Limb (tissue), 2 donors: ENCODE data around the gene PTPRQ.
"Not testable (repeated sequence)": the region's sequence is repeated elsewhere in the genome, so short reads cannot be mapped to it uniquely, and the experiment has no call there.

Experiments used
- DNase-seq, 2 donors: peaks; one replicate each; pipeline ENCODE4 v3.0.0-alpha.2; 2016; ENCODE audit errors: extremely low spot score in 2 of 2

PTPRQ gene, protein sequence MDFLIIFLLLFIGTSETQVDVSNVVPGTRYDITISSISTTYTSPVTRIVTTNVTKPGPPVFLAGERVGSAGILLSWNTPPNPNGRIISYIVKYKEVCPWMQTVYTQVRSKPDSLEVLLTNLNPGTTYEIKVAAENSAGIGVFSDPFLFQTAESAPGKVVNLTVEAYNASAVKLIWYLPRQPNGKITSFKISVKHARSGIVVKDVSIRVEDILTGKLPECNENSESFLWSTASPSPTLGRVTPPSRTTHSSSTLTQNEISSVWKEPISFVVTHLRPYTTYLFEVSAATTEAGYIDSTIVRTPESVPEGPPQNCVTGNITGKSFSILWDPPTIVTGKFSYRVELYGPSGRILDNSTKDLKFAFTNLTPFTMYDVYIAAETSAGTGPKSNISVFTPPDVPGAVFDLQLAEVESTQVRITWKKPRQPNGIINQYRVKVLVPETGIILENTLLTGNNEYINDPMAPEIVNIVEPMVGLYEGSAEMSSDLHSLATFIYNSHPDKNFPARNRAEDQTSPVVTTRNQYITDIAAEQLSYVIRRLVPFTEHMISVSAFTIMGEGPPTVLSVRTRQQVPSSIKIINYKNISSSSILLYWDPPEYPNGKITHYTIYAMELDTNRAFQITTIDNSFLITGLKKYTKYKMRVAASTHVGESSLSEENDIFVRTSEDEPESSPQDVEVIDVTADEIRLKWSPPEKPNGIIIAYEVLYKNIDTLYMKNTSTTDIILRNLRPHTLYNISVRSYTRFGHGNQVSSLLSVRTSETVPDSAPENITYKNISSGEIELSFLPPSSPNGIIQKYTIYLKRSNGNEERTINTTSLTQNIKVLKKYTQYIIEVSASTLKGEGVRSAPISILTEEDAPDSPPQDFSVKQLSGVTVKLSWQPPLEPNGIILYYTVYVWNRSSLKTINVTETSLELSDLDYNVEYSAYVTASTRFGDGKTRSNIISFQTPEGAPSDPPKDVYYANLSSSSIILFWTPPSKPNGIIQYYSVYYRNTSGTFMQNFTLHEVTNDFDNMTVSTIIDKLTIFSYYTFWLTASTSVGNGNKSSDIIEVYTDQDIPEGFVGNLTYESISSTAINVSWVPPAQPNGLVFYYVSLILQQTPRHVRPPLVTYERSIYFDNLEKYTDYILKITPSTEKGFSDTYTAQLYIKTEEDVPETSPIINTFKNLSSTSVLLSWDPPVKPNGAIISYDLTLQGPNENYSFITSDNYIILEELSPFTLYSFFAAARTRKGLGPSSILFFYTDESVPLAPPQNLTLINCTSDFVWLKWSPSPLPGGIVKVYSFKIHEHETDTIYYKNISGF (N-terminal part only)

GRCh38 chr12:80443974-80444666, at the start of gene PTPRQ:
Gene PTPRQ, plus strand, starts transcription at chr12:80444235. Its CDS starts 111 bp downstream, at chr12:80444346.
- DNase-seq: no peak

- DNase-seq: no peak
Observed at GRCh38 chr12:80400571-80400991, 43.5 kb upstream of the PTPRQ start.

DNA sequence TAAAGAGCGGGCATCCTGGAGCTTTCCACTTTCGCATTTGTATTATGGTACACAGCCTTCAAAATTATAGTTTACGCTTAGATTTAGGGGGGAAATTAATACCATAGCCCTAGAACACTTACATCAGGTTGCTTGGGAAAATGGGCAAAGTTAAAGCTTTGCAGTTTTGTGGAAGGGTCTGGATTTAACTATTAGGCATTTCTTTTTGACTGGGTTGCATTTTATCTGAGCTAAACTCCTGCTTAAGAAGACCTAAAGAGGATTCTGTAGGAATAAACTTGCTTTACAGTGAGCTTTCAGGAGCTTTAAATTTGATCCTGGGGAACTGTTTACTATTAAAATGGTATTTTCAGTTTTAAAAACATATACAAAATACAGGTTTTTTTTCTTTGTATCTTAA, 42.8 kb upstream of the PTPRQ start:
- DNase-seq: no peak

DNA sequence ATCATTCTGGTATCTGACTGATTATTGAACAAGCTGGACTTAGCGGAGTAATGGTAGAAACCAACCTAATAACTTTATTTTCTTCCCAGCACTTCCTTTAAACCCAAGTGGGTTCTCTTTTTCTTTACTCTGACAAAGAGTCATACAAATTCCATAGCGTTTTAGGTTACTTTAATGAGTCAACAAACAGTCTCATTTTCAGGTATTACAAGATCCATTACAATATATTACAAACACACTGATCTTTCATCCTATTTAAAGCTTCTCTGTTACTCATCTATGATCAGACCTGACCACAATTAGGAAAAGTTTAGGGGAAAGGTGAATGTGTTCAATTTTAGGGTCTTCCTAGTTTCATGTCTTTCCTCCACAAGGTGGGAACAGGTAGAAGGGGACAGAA, 39.4 kb upstream of the PTPRQ start:
- DNase-seq: no peak

GRCh38 chr12:80406253-80406652, 37.8 kb upstream of the PTPRQ start:
- no peak for DNase-seq

- DNase-seq: no peak
Observed at GRCh38 chr12:80411787-80412186, 32.2 kb upstream of the PTPRQ start.

- peak in 1 of 2 donors; percentile 80 for DNase-seq
Observed at GRCh38 chr12:80412343-80412953, 31.6 kb upstream of the PTPRQ start.

DNA sequence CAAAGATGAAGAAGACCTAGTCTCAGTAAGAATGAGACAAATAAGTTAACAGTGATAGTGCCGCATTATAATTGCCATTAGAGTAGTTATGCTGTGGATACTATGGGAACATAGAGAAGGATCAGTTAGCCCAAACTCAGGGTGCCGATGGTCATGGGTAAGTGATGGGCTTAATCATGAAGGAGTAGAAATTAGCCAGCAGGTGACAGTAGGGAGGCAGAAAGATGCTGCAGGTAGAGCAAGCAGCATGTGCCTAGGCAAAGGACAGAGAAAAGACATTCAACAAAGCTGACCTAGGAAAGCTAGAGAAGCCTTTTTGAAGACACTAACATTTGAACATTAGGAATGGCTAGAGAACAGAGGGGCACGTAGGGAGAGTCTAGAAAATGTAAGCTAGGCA, 30.6 kb upstream of the PTPRQ start:
- no peak for DNase-seq

DNA sequence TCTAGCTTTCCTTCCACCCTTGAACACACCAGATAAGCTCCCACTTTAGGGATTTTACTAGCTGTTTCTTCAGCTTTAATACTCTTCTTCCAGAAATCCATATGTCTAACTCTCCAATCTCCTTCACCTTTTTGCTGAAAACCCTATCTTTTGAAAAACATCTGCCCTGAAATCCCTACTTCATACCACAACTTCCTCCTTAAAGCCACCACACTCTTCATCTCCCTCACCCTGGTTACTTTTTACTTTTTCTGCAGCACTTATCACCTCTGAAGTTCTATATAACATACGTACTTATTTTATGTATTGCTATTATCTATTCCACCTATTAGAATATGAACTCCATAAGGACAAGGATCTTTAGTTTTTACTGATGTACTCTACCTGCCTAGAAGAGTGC, 28.6 kb upstream of the PTPRQ start:
- no peak for DNase-seq

DNA sequence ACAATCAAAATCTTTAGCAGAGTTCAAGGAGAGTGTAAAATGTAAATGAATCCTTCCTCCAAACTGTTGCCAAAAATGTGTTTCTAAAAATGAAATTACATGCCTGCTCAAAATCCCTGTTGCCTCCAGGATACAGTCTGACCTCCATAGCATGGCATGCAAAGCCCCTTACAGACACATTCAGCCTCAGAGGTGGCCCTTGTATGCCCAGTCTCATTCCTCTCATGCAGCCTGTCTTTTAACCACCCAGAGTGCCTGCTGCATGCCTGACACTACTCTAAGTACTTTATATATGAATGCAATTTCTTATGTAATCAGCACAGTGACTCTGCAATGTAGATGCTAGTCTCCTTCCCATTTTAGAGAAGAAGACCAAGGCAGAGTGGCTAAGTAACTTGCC, 24.4 kb upstream of the PTPRQ start:
- DNase-seq: peak in 1 of 2 donors; percentile 42

GRCh38 chr12:80420075-80420474, 24.0 kb upstream of the PTPRQ start:
- DNase-seq: no peak

- peak in 1 of 2 donors; percentile 30 for DNase-seq
Observed at GRCh38 chr12:80422550-80422949, 21.5 kb upstream of the PTPRQ start.

GRCh38 chr12:80432061-80432460, 12.0 kb upstream of the PTPRQ start:
- no peak for DNase-seq

GRCh38 chr12:80441921-80442320, 2.1 kb upstream of the PTPRQ start:
- no peak for DNase-seq

- DNase-seq: no peak
Observed at GRCh38 chr12:80442426-80443222, 1.4 kb upstream of the PTPRQ start.

GRCh38 chr12:80445083-80445793, 1.2 kb downstream of the PTPRQ start:
- no peak for DNase-seq

GRCh38 chr12:80456513-80456912, 12.5 kb downstream of the PTPRQ start:
- no peak for DNase-seq

- DNase-seq: no peak
Observed at GRCh38 chr12:80460972-80461371, 16.9 kb downstream of the PTPRQ start.

GRCh38 chr12:80461851-80462250, 17.8 kb downstream of the PTPRQ start:
- not testable (repeated sequence) for DNase-seq
